DOHH2 (cell line): ENCODE data around the gene PPAT.

Experiments used
- H3F3A ChIP-seq: fragments of 200-600 bp; sonication (generic), shearing (Covaris generic); 2 replicates; pipeline ENCODE4 v1.6.0; 2016; ENCODE audit warnings: antibody characterized with exemption, mild to moderate bottlenecking; ENCODE audit not compliant: control insufficient read depth, insufficient read depth
- H3K27ac ChIP-seq: fragments of 200-600 bp; sonication (generic); 2 replicates; pipeline ENCODE4 v1.5.1; 2014; ENCODE audit warnings: low read depth, mild to moderate bottlenecking, low read length, moderate library complexity
- H3K27me3 ChIP-seq: fragments of 200-600 bp; sonication (generic); 2 replicates; pipeline ENCODE4 v1.6.1; 2014; ENCODE audit warnings: mild to moderate bottlenecking, low read length, mixed read lengths; ENCODE audit not compliant: control insufficient read depth
- H3K36me3 ChIP-seq: fragments of 200-600 bp; sonication (generic); 2 replicates; pipeline ENCODE4 v1.6.1; 2014; ENCODE audit warnings: mild to moderate bottlenecking, low read length, moderate library complexity, mixed read lengths; ENCODE audit not compliant: control insufficient read depth
- H3K4me1 ChIP-seq: fragments of 200-600 bp; sonication (generic); 2 replicates; pipeline ENCODE4 v1.6.1; 2014; ENCODE audit warnings: mild to moderate bottlenecking, low read length, mixed read lengths; ENCODE audit not compliant: control insufficient read depth
- H3K4me2 ChIP-seq: fragments of 200-600 bp; sonication (generic); 2 replicates; pipeline ENCODE4 v1.6.0; 2014; ENCODE audit warnings: mild to moderate bottlenecking, low read length, moderate library complexity
- H3K4me3 ChIP-seq: fragments of 200-600 bp; sonication (generic); 2 replicates; pipeline ENCODE4 v1.5.1; 2014; ENCODE audit warnings: mild to moderate bottlenecking, low read length, mixed read lengths
- H3K79me2 ChIP-seq: fragments of 200-600 bp; sonication (generic); 2 replicates; pipeline ENCODE4 v1.6.1; 2014; ENCODE audit warnings: mild to moderate bottlenecking, low read length, mixed read lengths; ENCODE audit not compliant: control insufficient read depth
- H3K9me2 ChIP-seq: fragments of 200-600 bp; sonication (generic); replicated peaks from 2 replicates; pipeline ENCODE4 v1.6.1; 2014; ENCODE audit warnings: mild to moderate bottlenecking, low read length, mixed read lengths; ENCODE audit not compliant: control insufficient read depth
- H3K9me3 ChIP-seq: fragments of 200-600 bp; sonication (generic); 2 replicates; pipeline ENCODE4 v1.6.1; 2014; ENCODE audit warnings: antibody characterized with exemption, low read length, mixed read lengths; ENCODE audit not compliant: control insufficient read depth, insufficient read depth
- H4K20me1 ChIP-seq: fragments of 200-600 bp; sonication (generic); 2 replicates; pipeline ENCODE4 v1.6.0; 2014; ENCODE audit warnings: low read depth, mild to moderate bottlenecking, antibody characterized with exemption, low read length, moderate library complexity; ENCODE audit not compliant: control insufficient read depth, insufficient read depth
- CTCF ChIP-seq: fragments of 200-600 bp; sonication (generic); IDR thresholded peaks from one replicate; pipeline ENCODE4 v1.5.1; 2014; ENCODE audit warnings: antibody characterized with exemption, mild to moderate bottlenecking, low read depth, low read length; ENCODE audit not compliant: poor library complexity, severe bottlenecking
- EZH2phosphoT487 ChIP-seq: fragments of 200-600 bp; sonication (generic); IDR thresholded peaks from 2 replicates; pipeline ENCODE4 v1.6.1; 2017; ENCODE audit warnings: borderline replicate concordance, mild to moderate bottlenecking, antibody characterized with exemption, low read length, moderate library complexity, mixed read lengths

Gene PPAT

DNA sequence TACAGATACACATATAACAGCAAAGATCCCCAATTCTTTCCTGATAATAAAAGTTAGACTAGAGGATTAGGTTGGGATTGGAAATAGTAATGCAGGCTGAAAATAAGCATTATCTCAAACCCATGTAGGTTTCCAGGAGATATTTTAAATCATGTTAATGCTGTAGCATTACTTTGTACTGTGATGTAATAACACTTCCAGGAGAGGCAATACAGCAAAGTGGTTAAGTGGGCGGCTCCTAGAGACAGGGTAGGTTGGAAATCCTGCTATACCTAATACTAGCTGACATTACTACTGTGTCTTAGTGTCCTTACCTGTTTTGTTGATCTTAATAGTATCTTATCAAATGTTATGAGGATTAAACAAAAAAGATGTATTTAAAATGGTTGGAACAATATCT lies 10.3 kb upstream of the PPAT start:
- H3F3A ChIP-seq = peaks cover 22% of the 10 kb centered on the region

DNA sequence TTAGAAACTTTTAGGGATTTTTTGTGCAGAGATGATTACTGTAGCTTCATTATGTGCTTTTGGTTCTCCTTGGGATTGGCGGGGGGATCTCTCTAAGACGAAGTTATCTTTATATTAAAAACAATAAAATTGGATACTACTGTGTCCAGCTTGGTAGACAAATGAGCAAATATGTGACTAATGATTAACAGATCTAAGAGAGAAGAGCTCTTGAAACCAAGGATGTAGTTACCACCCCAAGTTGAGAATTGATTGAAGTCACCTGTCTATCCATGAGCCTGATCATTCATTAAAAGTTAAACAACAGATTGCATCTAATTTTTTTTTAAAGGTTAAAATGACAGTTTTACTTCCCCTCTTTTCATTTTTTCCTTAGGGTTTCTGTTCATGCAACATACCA lies 9.3 kb upstream of the PPAT start:
- Histone ChIP-seq H3K27ac (no peak overlapping the region), H3K27me3 (no peaks in the 10 kb centered on the region), H3K9me2 (no peaks in the 10 kb centered on the region), H4K20me1 (peaks cover 34% of the 10 kb centered on the region), H3K4me1 (peaks cover 23% of the 10 kb centered on the region), H3K4me3 (no peak overlapping the region), H3K36me3 (peaks cover 100% of the 10 kb centered on the region), H3K4me2 (no peak overlapping the region), H3F3A (peaks cover 19% of the 10 kb centered on the region), H3K9me3 (no peaks in the 10 kb centered on the region), H3K79me2 (peaks cover 97% of the 10 kb centered on the region)
- TF ChIP-seq CTCF = no peak
- TF ChIP-seq EZH2phosphoT487 = no peak

More for the DNA sequence above, 10.3 kb upstream of the PPAT start:
- Histone ChIP-seq H4K20me1 (peaks cover 24% of the 10 kb centered on the region), H3K36me3 (peaks cover 100% of the 10 kb centered on the region), H3K4me3 (no peak overlapping the region), H3K9me3 (no peaks in the 10 kb centered on the region), H3K27ac (no peak overlapping the region), H3K4me1 (peaks cover 14% of the 10 kb centered on the region), H3K27me3 (no peaks in the 10 kb centered on the region), H3K9me2 (no peaks in the 10 kb centered on the region), H3K4me2 (no peak overlapping the region), H3K79me2 (peaks cover 90% of the 10 kb centered on the region)
- TF ChIP-seq CTCF (no peak), EZH2phosphoT487 (no peak)

GRCh38 chr4:56440983-56441382 lies 5.6 kb upstream of the PPAT start:
- H3K9me3 ChIP-seq = no peaks in the 10 kb centered on the region
- TF ChIP-seq EZH2phosphoT487 (no peak), CTCF (no peak)
- peaks cover 40% of the 10 kb centered on the region for H4K20me1 ChIP-seq
- peaks cover 39% of the 10 kb centered on the region for H3K4me1 ChIP-seq
- peaks cover 100% of the 10 kb centered on the region for H3K79me2 ChIP-seq
- peak overlapping the region; percentile 62 for H3K4me2 ChIP-seq
- H3K4me3 ChIP-seq = no peak overlapping the region
- no peaks in the 10 kb centered on the region for H3K9me2 ChIP-seq
- peaks cover 15% of the 10 kb centered on the region for H3F3A ChIP-seq
- H3K36me3 ChIP-seq = peaks cover 94% of the 10 kb centered on the region
- no peak overlapping the region for H3K27ac ChIP-seq
- no peaks in the 10 kb centered on the region for H3K27me3 ChIP-seq
